ENCODE results near the gene P3H2.

Gene P3H2

GRCh38 chr3:189942948-189943347, 177.7 kb downstream of the P3H2 start:
- H3K4me3 ChIP-seq (ENCODE audit: low read depth, low read length) = no peak overlapping the region
- DNase-seq (ENCODE audit: low read depth) = no peak
- no peak for TF ChIP-seq CTCF (conservative IDR thresholded peaks at IDR 0.05; ENCODE audit: low read depth, low read length)

DNA sequence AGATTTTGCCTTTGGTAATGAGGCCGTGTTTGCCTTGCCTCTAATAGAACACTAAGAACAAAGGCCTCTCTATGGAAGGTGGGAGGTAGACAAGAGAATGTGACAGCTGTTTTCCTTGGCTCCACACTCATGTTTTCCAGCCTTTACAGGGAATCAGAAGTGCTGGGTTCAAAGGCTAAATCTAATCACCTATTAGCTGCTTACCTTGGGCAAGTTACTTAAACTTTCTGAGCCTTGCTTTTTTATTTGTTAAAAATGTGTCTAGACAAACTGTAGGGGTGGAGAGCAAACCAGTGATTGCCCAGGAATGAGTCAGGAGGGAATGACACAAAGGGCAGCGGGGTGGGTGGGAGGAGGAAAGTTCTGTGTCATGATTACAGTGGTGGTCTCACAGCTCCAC, 179.0 kb downstream of the P3H2 start:
- TF ChIP-seq CTCF (conservative IDR thresholded peaks at IDR 0.05; ENCODE audit: low read depth, low read length) = no peak

GRCh38 chr3:189941125-189941524, 179.6 kb downstream of the P3H2 start:
- no peak overlapping the region for H3K4me3 ChIP-seq (ENCODE audit: low read depth, low read length)
- TF ChIP-seq CTCF (conservative IDR thresholded peaks at IDR 0.05; ENCODE audit: low read depth, low read length) = no peak
- DNase-seq (ENCODE audit: low read depth) = no peak

More for the DNA sequence above, 179.0 kb downstream of the P3H2 start:
- DNase-seq (ENCODE audit: low read depth) = peak; percentile 54
- no peak overlapping the region for H3K4me3 ChIP-seq (ENCODE audit: low read depth, low read length)

- DNase-seq (ENCODE audit: low read depth) = peak; percentile 89
- no peak overlapping the region for H3K4me3 ChIP-seq (ENCODE audit: low read depth, low read length)
- no peak for TF ChIP-seq CTCF (conservative IDR thresholded peaks at IDR 0.05; ENCODE audit: low read depth, low read length)
Observed at GRCh38 chr3:189937302-189938127, 183.2 kb downstream of the P3H2 start.

- no peak overlapping the region for H3K4me3 ChIP-seq (ENCODE audit: low read depth, low read length)
- TF ChIP-seq CTCF (conservative IDR thresholded peaks at IDR 0.05; ENCODE audit: low read depth, low read length) = no peak
- no peak for DNase-seq (ENCODE audit: low read depth)
Observed at GRCh38 chr3:189936201-189936945, 184.3 kb downstream of the P3H2 start.

DNA sequence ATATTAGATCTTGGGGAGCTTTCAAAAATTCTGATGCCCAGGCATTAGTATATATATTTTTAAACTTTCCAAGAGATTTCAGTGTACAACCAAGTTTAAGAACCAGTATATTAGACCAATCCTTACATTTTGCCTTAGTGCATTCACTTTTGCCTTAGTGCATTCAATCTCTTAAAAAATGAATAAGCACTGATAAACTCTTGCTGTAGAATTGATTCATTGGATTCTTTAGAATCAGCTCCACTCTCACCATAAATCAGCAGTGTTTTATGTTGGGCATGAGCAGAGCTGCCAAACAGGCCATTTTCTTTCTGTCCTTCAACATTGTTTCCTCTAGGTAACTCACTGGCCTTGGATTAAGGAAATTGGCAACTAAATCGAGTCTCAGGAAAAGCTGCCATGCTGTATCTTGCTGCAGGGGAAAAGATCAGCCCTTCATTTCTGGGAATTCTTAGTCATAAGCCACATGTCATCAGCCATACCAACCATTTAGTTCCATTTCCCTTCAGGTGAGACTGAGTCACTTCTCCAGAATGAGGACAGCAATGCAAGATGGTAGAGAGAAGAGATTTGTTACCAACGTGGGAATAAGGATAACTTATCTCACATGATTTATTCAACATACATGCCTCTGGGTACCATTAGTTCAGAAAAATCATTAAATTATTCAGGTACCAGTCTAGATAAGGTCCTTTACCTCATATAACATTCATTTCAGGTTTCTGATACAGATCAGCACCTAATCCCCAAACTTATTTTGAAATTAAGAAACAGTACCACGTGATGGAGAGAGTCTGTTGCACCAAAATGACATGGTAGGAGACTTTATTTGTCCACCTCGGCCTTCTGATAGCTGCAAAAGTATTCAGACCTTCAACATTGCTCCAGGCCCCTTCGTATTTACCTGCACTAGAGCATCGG, 192.5 kb downstream of the P3H2 start:
- DNase-seq (ENCODE audit: low read depth) = no peak
- H3K4me3 ChIP-seq (ENCODE audit: low read depth, low read length) = no peak overlapping the region
- no peak for TF ChIP-seq CTCF (conservative IDR thresholded peaks at IDR 0.05; ENCODE audit: low read depth, low read length)

Measured in choroid plexus epithelial cell (primary cell).